GM21528 (cell line): ENCODE results near the gene NCMAP.

Experiments used
- ATAC-seq: cut with Tn5 transposase; IDR thresholded peaks from one replicate; pipeline ENCODE4 v1.9.1; 2021; ENCODE audit warnings: mild to moderate bottlenecking, moderate library complexity; ENCODE audit not compliant: unreplicated experiment, low FRiP score

NCMAP gene

GRCh38 chr1:24609949-24610517, 54.1 kb downstream of the NCMAP start:
- no peak for ATAC-seq

GRCh38 chr1:24619376-24619775, 63.5 kb downstream of the NCMAP start:
- no peak for ATAC-seq

GRCh38 chr1:24620678-24621077, 64.8 kb downstream of the NCMAP start:
- no peak for ATAC-seq

- ATAC-seq = no peak
Measured at GRCh38 chr1:24621121-24621520, 65.2 kb downstream of the NCMAP start.

GRCh38 chr1:24622218-24622617, 66.3 kb downstream of the NCMAP start:
- no peak for ATAC-seq

GRCh38 chr1:24632832-24633175, 76.9 kb downstream of the NCMAP start:
- no peak for ATAC-seq

- ATAC-seq = no peak
Measured at GRCh38 chr1:24635195-24635843, 79.4 kb downstream of the NCMAP start.

GRCh38 chr1:24636661-24637357, 80.9 kb downstream of the NCMAP start:
- ATAC-seq = no peak

GRCh38 chr1:24639094-24639493, 83.2 kb downstream of the NCMAP start:
- ATAC-seq = no peak

- no peak for ATAC-seq
Measured at GRCh38 chr1:24639881-24640280, 84.0 kb downstream of the NCMAP start.

- no peak for ATAC-seq
Measured at GRCh38 chr1:24640288-24640687, 84.4 kb downstream of the NCMAP start.

GRCh38 chr1:24641646-24642151, 85.8 kb downstream of the NCMAP start:
- ATAC-seq = no peak

- ATAC-seq = peak; percentile 88
Measured at GRCh38 chr1:24642481-24643362, 86.8 kb downstream of the NCMAP start, which contains the start of gene SRRM1. Gene SRRM1, plus strand, starts transcription at chr1:24643302. Its CDS starts 25 bp downstream, at chr1:24643327.

GRCh38 chr1:24643363-24644099, 87.6 kb downstream of the NCMAP start:
- ATAC-seq = peak; percentile 17

- no peak for ATAC-seq
Measured at GRCh38 chr1:24644100-24644384, 88.2 kb downstream of the NCMAP start.

GRCh38 chr1:24648919-24649318, 93.0 kb downstream of the NCMAP start:
- ATAC-seq = no peak

GRCh38 chr1:24652382-24652781, 96.5 kb downstream of the NCMAP start:
- ATAC-seq = no peak

- no peak for ATAC-seq
Measured at GRCh38 chr1:24654010-24654409, 98.1 kb downstream of the NCMAP start.

- no peak for ATAC-seq
Measured at GRCh38 chr1:24656046-24656445, 100.2 kb downstream of the NCMAP start.

GRCh38 chr1:24657781-24658180, 101.9 kb downstream of the NCMAP start:
- ATAC-seq = no peak
